Renal pelvis (tissue), 12 donors: ENCODE measurements around the gene SYNGR3. TPM values are rescaled to one million over a fixed set of nuclear protein-coding genes. Genes with fewer than 3 reads are reported as not detected.
"Not testable (repeated sequence)": the region's sequence is repeated elsewhere in the genome, so short reads cannot be mapped to it uniquely, and the experiment has no call there.

Source experiments
- DNase-seq: peaks from one replicate; pipeline ENCODE4 v3.0.0-alpha.2; 2013
- long read RNA-seq, 16 experiments: transcript quantifications; one replicate each; lab custom pipeline, GENCODE V29; 2026
- polyA plus RNA-seq, 3 donors: library from polyadenylated mRNA; unstranded; fragments of 120-200 nt; gene quantifications; one replicate each; pipeline ENCODE4 v1.2.1, GENCODE V29; 2013; ENCODE audit not compliant: insufficient read length in 3 of 3

The SYNGR3 gene, protein sequence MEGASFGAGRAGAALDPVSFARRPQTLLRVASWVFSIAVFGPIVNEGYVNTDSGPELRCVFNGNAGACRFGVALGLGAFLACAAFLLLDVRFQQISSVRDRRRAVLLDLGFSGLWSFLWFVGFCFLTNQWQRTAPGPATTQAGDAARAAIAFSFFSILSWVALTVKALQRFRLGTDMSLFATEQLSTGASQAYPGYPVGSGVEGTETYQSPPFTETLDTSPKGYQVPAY
- 1 to 10 TPM; 1.5 to 2.4 (median 2.1) TPM for polyA plus RNA-seq
- long read RNA-seq, donor 1, partial matches to known transcripts, result 0 of 2 reads
- long read RNA-seq, donor 1, other reads (novel, unspliced or antisense), result 0 of 2 reads
- long read RNA-seq, donor 2, result 0 reads
- long read RNA-seq, donor 3, result 0 reads
- long read RNA-seq, donor 4, partial matches to known transcripts, result 0 of 1 reads
- long read RNA-seq, donor 4, other reads (novel, unspliced or antisense), result 0 of 1 reads
- long read RNA-seq, donor 5, result 0 reads
- long read RNA-seq, donor 6, result 0 reads
- long read RNA-seq, donor 7, partial matches to known transcripts, result 0 of 1 reads
- long read RNA-seq, donor 7, other reads (novel, unspliced or antisense), result 0 of 1 reads
- long read RNA-seq, donor 8, partial matches to known transcripts, result 0 of 2 reads
- long read RNA-seq, donor 8, other reads (novel, unspliced or antisense), result 0 of 2 reads
- long read RNA-seq, donor 9, partial matches to known transcripts, result 0 of 3 reads
- long read RNA-seq, donor 9, other reads (novel, unspliced or antisense), result 0 of 3 reads
- long read RNA-seq, donor 10, partial matches to known transcripts, result 0 of 1 reads
- long read RNA-seq, donor 10, other reads (novel, unspliced or antisense), result 0 of 1 reads
- long read RNA-seq, donor 11, partial matches to known transcripts, result 0 of 1 reads
- long read RNA-seq, donor 11, other reads (novel, unspliced or antisense), result 0 of 1 reads
- long read RNA-seq, donor 12, partial matches to known transcripts, result 0 of 2 reads
- long read RNA-seq, donor 12, other reads (novel, unspliced or antisense), result 0 of 2 reads
- long read RNA-seq, donor 13, result 0 reads
- long read RNA-seq, donor 14, result 0 reads
- long read RNA-seq, donor 15, result 0 reads
- long read RNA-seq, donor 16, partial matches to known transcripts, result 0 of 2 reads
- long read RNA-seq, donor 16, other reads (novel, unspliced or antisense), result 0 of 2 reads

GRCh38 chr16:1989209-1990100 is at the start of gene SYNGR3:
Gene SYNGR3 (plus strand): TSS chr16:1989970. CDS start chr16:1990103, 133 bp downstream.
- DNase-seq, result no peak

- DNase-seq, result no peak
Observed at GRCh38 chr16:1940273-1941161, 49.3 kb upstream of the SYNGR3 start.

GRCh38 chr16:1941162-1942046 is 48.4 kb upstream of the SYNGR3 start:
- no peak for DNase-seq

DNA sequence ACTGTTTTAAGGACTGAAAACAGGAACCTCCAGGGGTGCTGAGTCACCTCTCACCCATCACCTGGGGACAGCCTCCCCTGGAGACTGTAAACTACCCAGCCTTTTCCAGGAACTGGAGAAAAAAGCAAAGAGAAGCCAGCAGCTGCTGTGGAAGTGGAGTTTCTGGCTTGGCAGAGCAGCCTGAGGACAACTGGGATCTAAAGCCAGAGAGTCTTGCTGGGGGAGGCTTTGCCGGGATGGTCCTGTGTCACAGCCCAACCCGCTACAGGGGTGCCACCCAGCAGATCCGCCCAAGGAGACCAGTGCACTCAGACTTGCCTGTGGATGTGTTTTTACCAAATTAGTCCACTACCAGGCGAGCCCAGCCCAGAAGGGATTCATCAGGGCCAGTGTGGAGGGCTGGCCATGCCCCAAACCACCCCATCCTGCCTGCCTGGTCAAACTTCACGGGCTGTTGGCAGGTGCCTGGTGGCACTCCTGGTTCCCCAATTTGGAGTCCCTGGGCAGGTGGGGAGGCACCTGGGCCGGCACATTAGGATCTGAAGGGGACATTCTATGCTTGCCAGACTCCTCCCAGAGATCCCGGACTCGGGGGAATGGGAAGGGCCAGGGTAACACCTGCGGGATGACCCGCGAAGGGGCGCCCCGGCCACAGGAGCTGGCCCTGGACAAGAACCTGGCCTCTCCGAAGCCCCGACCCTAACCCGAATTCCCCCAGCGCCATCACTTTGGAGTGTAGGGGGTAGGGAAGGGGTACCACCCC is 47.5 kb upstream of the SYNGR3 start:
- DNase-seq, result no peak

GRCh38 chr16:1942810-1943726 is 46.7 kb upstream of the SYNGR3 start, which contains the start of gene MSRB1:
Gene MSRB1 (minus strand): TSS chr16:1943199. CDS start chr16:1943156, 43 bp downstream.
- DNase-seq, result peak; percentile 100

- no peak for DNase-seq
Observed at GRCh38 chr16:1944612-1945199, 45.1 kb upstream of the SYNGR3 start.

- no peak for DNase-seq
Observed at GRCh38 chr16:1945559-1946391, 44.0 kb upstream of the SYNGR3 start.

GRCh38 chr16:1946495-1947368 is 43.0 kb upstream of the SYNGR3 start:
- DNase-seq, result no peak

DNA sequence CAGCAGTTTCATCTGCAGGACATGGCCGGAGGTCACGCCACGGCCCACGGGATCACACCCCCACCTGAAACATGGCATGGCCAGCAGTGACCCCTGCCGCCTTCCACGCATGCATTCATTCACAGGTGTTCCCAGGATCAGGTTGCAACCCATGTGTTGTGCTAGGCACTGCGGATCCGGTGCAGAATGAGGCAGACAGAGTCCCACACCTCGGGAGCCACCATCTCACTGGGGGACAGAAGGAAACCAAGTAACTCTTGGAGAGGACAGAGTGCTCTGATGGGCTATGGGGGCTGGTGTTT is 42.5 kb upstream of the SYNGR3 start:
- no peak for DNase-seq

DNA sequence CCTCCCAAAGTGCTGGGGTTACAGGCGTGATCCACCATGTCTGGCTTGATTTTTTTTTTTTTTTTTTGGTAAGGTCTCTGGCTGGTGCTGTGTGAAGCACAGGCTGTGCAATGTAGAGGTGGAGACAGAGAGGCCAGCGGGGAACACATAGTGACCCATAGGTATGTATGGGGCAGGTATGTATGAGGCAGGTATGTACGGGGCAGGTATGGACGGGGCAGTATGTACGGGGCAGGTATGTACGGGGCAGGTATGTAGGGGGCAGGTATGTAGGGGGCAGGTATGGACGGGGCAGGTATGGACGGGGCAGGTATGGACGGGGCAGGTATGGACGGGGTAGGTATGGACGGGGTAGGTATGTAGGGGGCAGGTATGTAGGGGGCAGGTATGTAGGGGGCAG is 40.3 kb upstream of the SYNGR3 start:
- DNase-seq, result no peak

DNA sequence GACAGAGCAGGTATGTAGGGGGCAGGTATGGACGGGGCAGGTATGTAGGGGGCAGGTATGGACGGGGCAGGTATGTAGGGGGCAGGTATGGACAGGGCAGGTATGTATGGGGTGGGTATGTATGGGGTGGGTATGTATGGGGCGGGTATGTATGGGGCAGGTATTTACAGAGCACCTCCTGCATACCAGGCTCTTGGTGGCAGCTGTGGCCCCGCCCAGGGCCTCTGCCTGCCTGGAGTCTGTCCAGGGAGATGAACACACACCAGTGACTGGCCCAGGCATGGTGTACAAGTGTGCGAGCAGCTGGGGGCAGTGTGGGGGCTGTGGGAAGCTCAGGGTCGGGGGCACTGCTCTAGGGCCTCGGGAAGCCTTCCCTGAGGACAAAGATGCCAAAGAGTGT is 39.7 kb upstream of the SYNGR3 start:
- DNase-seq, result no peak

- DNase-seq, result no peak
Observed at GRCh38 chr16:1950559-1950958, 39.2 kb upstream of the SYNGR3 start.

GRCh38 chr16:1953734-1954133 is 36.0 kb upstream of the SYNGR3 start:
- no peak for DNase-seq

GRCh38 chr16:1957434-1958142 is 32.2 kb upstream of the SYNGR3 start:
- not testable (repeated sequence) for DNase-seq
